ENCODE measurements around the gene SYTL1.
"Not testable (repeated sequence)": the region's sequence is repeated elsewhere in the genome, so short reads cannot be mapped to it uniquely, and the experiment has no call there.

Gene SYTL1

DNA sequence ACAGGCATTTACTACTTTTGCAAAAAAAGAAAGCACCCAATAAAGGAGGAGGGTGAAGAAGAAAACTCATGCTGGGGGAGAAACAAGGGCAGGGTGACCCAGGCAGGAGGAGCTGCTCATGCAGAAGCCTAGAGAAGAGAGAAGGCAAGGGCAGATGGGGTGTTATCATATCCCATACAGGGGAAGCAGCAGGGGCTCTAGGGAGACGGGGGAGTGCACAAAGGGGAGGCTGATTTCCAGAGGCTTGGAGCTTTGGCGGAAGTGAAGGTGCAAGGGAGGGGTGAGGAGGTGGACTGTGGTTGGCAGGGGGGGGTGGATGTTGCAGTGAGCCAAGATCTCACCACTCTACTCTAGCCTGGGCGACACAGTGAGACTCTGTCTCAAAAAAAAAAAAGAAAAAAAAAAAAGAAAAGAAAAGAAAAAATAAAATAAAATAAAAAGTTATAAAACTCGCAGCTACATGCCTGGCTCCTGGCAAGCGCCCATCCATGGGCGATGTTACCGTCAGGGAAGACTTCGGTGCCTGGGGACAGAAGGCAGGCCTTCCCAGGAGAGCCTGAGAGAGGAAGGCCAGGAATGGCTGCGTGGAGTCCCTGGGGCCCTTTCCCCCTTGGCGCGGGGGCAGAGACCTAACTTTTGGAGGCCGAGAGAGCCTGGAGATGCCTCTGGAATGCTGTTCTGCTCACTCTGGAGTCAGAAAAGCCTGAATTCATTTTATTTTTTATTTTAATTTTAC lies 36.1 kb downstream of the SYTL1 start:
- H3K4me3 ChIP-seq (ENCODE audit: low read length), result no peak overlapping the region
- DNase-seq (ENCODE audit: low read depth, low spot score), result no peak

DNA sequence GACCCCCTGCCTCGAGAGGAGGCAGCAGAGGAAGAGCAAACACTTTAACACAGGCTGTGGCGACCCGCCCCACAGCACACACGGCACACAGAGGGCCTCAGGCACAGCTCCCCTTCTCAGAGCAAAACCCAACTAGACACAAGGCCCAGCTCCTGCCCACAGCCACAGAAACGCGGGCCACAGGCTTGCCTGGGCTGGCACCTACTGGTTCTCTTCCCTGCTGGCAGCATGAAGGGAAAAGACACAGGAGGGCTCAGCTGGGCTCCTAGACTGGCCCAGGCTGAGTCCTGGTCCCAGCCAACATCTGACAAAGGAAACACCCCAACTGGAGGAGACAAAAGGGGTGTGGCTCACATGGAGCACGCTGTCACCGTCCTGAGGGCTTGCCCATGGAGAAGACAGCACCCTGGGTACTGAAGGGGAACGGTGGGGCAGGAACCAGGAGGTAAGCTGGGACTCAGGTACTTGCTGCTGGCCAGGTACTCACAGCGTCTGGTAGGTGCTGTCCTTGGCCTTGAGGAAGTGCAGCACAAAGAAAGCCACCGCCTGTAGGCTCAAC lies 37.8 kb downstream of the SYTL1 start:
- DNase-seq (ENCODE audit: low read depth, low spot score), result no peak
- no peak overlapping the region for H3K4me3 ChIP-seq (ENCODE audit: low read length)

DNA sequence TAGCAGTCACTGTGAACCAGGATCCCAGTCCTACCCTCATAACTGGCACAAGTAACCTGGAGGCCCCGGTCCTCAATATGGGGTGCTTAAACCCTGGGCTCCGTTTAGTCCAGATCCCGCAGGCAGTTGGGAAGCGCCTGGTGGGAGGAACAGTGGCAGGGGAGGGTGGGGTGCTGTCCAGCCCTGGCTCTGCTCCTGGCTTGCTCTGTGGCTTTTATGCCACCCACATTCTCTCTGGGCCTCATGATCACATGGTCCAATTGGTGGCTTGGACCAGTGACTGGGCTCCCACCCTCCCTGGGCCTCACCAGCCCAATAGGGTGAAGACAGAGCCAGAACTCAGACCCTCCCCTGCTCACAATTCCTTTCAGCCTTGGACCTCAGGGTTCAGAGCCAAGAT lies 38.4 kb downstream of the SYTL1 start:
- DNase-seq (ENCODE audit: low read depth, low spot score), result no peak
- no peak overlapping the region for H3K4me3 ChIP-seq (ENCODE audit: low read length)

DNA sequence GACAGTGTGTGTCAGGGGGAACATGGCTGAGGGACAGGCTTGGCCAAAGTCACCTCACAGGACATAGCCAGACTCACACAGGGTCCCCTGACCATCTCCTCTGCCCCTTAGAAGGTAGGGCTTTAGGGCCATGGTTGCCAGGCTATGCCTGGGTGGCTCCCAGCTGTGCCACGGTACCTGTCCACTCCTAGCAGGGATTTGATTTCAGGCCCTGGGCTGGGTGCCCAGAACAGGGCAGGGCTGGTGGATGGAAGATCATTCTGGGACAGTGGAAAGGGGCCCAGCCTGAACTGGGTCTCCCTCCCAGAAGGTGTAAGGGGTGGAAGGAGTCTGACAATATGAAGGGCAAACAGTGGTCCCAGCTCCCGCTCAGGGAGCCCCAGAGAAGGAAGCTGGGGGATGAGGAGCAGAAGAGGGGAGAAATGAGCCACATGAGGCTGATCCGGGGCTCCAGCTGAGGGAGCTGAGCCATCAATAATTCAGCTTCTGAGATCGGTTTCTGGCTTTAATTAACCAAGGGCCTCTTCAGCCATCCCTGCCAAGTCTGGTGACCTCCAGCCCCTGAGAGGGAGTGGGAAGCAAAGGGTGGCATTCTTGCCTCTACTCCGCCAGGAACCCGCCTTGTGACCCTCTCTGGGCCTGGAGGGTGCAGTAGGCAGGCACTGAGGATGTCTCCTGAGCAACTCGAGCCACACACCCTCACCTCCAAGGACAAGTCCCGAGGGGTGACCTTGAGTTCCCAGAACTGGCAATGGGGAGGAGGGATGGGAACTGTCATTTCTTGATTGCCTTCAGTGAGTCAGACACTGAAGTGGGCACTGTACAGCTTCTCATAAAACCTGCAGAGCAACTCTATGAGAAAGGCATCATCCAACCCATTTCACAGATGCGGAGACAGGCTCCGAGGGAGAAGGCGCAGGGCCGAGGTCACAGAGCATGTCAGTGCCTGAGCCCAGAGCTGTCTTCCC lies 39.2 kb downstream of the SYTL1 start:
- no peak for DNase-seq (ENCODE audit: low read depth, low spot score)
- H3K4me3 ChIP-seq (ENCODE audit: low read length), result no peak overlapping the region

DNA sequence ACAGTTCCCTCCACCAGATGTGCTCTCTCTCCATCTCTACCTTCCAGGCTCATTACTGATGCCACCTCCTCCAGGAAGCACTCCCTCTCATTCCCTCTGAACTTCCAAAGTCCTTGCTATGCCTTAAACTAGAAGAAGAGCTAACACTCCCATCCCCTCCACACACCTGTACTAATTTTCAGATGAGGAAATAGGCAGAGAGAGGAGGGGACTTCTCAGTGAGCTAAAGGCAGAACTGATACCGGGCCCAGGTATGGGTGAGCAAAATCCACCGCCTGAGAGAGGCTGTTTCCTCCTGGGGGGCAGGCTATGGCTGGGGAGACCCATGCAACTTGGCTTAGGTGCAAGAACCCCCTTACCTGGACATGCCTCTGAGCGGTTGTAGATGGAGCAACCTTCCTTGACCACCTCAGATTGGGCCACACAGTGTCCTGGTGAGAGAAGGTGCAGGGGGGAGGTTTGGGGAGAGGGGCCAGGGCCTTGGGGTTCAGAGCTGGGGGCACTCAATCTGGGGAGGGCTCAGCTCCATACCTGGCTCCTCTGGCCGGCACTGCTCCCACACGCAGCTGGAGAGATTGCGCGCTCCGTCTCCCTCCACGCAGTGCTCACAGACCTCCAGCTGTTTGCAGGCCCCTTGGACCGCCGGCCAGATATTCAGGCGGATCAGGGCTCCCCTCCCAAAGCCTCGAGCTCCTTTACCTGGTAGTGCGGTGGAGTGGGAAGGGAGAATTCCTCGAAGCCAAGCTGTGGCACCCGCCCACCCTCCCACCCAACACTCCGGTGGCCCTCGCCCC lies 40.3 kb downstream of the SYTL1 start:
- no peak for DNase-seq (ENCODE audit: low read depth, low spot score)
- H3K4me3 ChIP-seq (ENCODE audit: low read length), result no peak overlapping the region

DNA sequence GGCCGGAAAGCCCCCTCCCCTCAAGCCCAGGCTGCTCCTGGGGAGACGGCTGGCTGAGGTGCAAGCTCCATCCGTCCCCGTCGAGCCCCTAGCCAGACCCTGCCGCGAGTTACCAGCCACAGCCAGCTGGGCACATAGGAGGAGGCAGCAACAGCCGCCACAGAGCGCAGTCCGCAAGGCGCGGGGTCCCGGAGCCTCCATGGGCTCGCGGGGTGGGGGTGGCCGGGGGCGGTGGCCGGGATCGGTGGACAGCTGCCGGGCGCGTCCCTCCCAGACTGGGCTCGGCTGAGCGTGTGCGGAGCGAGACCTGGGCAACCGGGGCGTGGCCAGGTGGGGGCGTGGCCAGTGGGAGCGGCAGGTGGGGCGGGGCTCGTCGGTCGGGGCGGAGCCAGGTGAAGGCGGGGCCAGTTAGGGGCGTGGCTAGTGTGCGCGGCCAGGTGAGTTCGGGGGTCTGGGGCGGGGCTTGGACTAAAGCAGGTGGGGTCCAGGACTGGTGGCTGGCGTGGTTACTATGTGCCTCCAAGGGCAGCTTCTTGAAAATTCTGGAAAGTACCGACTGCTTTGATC lies 41.3 kb downstream of the SYTL1 start, which contains the start of gene CD164L2:
Gene CD164L2 (minus strand): TSS at position 295 of the 567 bp plus-strand sequence. CDS start 94 bp downstream, at position 201.
- H3K4me3 ChIP-seq (ENCODE audit: low read length), result no peak within 1 kb of the TSS
- DNase-seq (ENCODE audit: low read depth, low spot score), result no peak

DNA sequence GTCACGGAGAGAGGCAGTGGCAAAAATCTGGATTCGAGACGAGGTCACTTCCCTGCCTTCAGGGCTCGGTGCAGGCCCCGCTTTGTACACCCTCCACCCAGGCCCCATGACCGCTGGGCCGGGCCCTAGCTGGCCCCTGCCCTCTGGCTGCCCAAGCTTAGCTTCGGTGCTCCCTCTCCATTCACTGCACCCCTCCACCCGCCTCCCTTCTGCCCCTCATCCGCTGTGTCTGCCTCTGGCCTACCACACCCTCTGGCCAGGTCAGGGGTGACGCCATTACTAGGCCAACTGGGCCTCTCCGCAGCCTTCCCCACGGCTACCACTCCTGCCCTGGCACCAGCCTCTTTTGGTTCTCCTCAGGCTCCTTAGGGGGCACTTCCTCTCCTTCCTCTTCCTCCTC lies 41.8 kb downstream of the SYTL1 start:
- H3K4me3 ChIP-seq (ENCODE audit: low read length), result no peak overlapping the region
- no peak for DNase-seq (ENCODE audit: low read depth, low spot score)

DNA sequence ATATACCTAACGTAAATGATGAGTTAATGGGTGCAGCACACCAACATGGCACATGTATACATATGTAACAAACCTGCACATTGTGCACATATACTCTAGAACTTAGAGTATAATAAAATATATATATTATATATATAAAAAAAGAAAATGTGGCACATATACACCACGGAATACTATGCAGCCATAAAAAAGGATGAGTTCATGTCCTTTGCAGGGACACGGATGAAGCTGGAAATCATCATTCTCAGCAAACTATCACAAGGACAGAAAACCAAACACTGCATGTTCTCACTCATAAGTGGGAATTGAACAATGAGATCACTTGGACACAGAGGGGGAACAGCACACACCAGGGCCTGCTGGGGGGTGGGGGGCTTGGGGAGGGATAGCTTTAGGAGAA lies 43.0 kb downstream of the SYTL1 start:
- DNase-seq (ENCODE audit: low read depth, low spot score); H3K4me3 ChIP-seq (ENCODE audit: low read length): not testable (repeated sequence)

DNA sequence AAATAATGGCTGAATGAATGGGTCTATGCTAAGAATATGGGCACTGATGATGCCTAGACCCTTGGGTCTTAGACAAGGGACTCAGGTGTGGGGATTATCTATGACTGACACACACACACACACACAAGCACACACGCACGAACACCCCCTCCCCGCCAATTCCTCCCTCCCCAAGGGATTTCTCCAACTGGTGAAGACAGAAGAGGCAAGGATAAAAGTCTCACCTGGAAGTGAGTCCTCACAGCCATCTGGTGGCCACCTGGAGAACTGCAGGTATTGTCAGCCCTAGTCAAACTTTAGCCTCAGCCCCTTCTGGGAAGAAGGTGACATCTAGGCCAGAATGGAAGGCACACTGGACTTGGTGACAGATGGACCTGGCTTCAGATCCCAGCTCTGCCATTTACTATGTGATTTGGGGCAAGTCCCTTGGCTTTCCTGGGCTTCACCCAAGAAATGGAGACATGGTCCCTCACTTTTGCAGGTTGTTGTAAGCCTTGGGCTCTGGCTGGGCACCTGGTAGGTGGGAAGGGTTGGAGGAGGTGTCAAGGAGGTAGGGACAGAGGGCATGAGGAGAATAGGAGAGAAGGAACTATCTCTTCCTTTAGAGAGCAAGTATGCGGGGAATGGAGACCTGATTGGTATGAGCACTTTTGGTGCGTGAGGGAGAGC lies 46.6 kb downstream of the SYTL1 start:
- peak; percentile 43 for DNase-seq (ENCODE audit: low read depth, low spot score)

DNA sequence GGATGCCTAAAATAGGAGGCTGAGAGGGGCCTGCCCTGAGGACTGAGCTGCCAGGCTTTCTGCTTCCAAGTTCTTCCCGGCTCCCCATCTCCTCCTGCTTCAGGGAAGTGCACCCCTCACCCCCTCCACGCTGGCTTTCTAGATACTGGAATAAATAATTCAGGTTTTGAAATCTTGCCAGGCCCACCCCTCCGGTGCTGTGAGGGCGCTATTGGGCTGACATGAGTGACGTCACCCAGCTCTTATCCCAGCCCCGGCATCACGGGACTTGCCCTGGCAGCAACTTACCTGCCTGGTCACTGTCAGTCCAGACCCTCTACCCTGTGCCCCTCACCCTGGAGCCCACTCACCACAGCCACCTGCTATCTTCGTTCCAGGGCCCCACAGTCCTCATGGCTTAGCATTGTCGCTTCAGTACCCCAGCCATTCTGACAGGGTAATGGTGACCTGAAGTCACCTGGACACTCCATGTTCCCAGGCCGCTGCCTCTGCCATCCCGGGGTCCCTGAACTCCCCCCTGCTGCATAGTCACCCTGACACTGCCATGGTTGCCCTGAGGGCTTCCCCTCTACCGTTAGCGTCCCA lies 49.8 kb downstream of the SYTL1 start:
- peak overlapping the region; percentile 29; the same call in 1 of the 2 replicates for H3K4me3 ChIP-seq (ENCODE audit: low read length)

More for the DNA sequence above, 46.6 kb downstream of the SYTL1 start:
- H3K4me3 ChIP-seq (ENCODE audit: low read length), result no peak overlapping the region

DNA sequence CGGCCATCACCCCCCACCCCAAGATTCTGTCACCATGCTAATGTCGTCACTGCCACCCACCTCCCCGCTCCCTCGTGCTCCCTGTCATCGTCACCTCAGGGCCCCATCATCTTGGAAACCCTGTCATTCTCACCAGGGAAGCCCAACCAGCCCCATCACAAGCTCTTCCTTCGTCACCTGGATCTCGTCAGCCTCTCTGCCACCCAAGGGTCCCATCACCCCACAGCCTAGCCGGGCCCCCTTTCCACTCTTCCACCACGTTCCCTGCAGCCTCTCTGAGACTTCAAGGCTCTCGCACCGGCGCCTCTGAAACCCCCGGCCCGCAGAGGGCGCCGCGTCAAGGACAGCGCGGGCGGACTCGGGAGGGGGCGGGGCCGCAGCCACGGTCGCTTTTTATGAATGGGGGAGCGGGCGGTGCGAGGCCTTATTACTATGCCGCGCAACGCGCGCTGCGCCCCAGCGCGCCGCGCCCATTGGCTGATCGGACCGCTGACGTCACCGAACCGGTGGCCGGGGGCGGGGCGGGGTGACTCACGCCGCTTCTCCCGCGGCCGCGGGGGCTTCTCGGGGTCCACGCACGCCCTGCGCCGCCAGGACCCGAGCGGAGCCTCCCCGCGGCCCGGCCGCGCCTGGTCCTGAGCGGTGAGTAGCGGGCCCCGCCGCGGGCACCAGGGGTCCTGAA lies 50.4 kb downstream of the SYTL1 start, which contains the start of gene GPR3:
Gene GPR3 (plus strand): TSS at position 527 of the 682 bp plus-strand sequence. CDS start 1,177 bp downstream, outside the sequence.
- H3K4me3 ChIP-seq (ENCODE audit: low read length), result peak within 1 kb of the TSS; percentile 64

More for the DNA sequence above, 49.8 kb downstream of the SYTL1 start:
- DNase-seq (ENCODE audit: low read depth, low spot score), result no peak

DNA sequence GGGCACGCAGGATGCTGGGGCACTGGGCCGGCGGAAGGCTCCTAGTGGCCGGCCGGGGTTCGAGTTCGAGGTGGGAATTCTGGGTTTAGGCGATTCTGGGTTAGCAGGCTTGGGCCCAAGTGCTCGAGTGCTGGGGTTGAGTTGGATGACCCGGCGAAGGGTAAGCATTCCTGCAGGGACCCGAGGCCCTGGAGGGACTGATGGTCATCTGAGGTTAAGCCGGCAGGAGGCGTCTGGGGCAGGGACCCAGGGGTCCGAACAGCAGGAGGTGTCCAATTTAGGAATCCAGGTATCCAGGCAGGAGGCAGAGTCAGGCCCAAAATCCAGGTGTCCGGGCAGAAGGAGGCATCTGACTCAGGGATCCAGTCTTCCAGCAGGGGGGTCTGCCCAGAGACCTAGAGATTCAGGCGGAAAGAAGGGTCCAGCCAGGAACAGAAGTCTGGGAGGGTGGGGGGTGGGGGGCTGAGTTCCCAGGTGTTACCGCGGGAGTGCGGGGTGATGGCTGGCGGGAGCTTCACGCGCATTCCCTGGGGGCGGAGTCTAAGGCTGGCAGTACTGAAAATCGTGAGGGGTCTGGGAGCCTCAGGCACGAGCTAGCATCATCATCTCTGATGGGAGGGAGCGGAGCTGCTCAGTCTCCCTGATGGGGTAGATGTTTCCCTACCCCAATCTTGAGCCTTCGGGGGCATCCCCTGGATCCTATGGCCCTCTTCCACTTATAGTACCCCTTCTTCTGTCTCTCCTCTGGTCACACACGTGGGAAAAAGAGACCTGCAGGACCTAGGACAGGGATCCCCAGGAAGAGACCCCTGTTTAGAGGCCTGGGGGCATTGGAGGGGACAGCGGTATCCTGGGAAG lies 51.2 kb downstream of the SYTL1 start:
- H3K4me3 ChIP-seq (ENCODE audit: low read length), result peak overlapping the region; percentile 64
- no peak for DNase-seq (ENCODE audit: low read depth, low spot score)

More for the DNA sequence above, 50.4 kb downstream of the SYTL1 start, which contains the start of gene GPR3:
- DNase-seq (ENCODE audit: low read depth, low spot score), result peak; percentile 89

DNA sequence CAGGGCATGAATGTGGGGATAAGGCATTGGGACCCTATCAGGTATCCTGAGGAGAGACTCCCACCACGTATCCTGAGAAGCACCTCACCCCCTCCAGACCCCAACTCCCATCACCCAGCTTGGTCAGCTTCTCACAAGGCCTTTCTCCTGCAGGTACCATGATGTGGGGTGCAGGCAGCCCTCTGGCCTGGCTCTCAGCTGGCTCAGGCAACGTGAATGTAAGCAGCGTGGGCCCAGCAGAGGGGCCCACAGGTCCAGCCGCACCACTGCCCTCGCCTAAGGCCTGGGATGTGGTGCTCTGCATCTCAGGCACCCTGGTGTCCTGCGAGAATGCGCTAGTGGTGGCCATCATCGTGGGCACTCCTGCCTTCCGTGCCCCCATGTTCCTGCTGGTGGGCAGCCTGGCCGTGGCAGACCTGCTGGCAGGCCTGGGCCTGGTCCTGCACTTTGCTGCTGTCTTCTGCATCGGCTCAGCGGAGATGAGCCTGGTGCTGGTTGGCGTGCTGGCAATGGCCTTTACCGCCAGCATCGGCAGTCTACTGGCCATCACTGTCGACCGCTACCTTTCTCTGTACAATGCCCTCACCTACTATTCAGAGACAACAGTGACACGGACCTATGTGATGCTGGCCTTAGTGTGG lies 51.9 kb downstream of the SYTL1 start:
- H3K4me3 ChIP-seq (ENCODE audit: low read length), result no peak overlapping the region
- no peak for DNase-seq (ENCODE audit: low read depth, low spot score)

DNA sequence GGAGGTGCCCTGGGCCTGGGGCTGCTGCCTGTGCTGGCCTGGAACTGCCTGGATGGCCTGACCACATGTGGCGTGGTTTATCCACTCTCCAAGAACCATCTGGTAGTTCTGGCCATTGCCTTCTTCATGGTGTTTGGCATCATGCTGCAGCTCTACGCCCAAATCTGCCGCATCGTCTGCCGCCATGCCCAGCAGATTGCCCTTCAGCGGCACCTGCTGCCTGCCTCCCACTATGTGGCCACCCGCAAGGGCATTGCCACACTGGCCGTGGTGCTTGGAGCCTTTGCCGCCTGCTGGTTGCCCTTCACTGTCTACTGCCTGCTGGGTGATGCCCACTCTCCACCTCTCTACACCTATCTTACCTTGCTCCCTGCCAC lies 52.4 kb downstream of the SYTL1 start:
- DNase-seq (ENCODE audit: low read depth, low spot score), result no peak
- no peak overlapping the region for H3K4me3 ChIP-seq (ENCODE audit: low read length)

DNA sequence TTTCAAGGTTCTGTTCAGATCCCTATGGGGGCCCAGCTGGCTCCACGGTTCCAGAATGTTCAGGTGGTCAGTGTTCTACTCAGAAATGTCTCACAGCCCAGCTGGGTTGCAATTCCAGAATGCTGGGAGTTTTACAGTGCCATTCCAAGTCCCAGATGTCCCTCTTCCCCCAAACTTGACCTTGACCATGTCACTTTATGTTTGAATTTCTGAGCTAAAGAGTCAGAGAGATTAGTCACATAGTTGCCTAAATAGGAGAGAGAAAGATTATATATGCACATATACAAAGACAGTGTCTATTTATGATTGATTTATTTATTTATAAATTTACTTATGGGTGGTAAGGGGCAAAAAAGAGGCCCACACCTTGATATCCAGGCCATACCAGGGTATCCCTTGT lies 53.1 kb downstream of the SYTL1 start:
- no peak overlapping the region for H3K4me3 ChIP-seq (ENCODE audit: low read length)
- no peak for DNase-seq (ENCODE audit: low read depth, low spot score)
